Neural progenitor cell (in vitro differentiated cells): ENCODE measurements around the gene MED25. TPM values are rescaled to one million over a fixed set of nuclear protein-coding genes. Genes with fewer than 3 reads are reported as not detected.
A peak's percentile ranks its signal among the peaks of the same experiment; 100 is the strongest.

Source experiments
- DNase-seq: peaks from one replicate; pipeline ENCODE4 v3.0.0-alpha.2; 2016; ENCODE audit warnings: low spot score
- H2AFZ ChIP-seq: fragments of 200-600 bp; sonication (generic); replicated peaks from 2 replicates; pipeline ENCODE4 v1.6.1; 2016; ENCODE audit warnings: antibody characterized with exemption
- H3F3A ChIP-seq: fragments of 200-600 bp; sonication (generic); 2 replicates; pipeline ENCODE4 v1.6.1; 2016; ENCODE audit warnings: antibody characterized with exemption, low read depth
- H3K27ac ChIP-seq: fragments of 200-600 bp; sonication (generic); 2 replicates; pipeline ENCODE4 v1.5.1; 2016; ENCODE audit warnings: mild to moderate bottlenecking
- H3K27me3 ChIP-seq: fragments of 200-600 bp; sonication (generic); 2 replicates; pipeline ENCODE4 v1.6.1; 2016; ENCODE audit warnings: mild to moderate bottlenecking, moderate library complexity
- H3K36me3 ChIP-seq: fragments of 200-600 bp; sonication (generic); 2 replicates; pipeline ENCODE4 v1.5.1; 2016
- H3K4me1 ChIP-seq: fragments of 200-600 bp; sonication (generic); 2 replicates; pipeline ENCODE4 v1.6.1; 2016; ENCODE audit warnings: mixed run types
- H3K4me2 ChIP-seq: fragments of 200-600 bp; sonication (generic); 2 replicates; pipeline ENCODE4 v1.6.1; 2016
- H3K4me3 ChIP-seq: fragments of 200-600 bp; sonication (generic); 2 replicates; pipeline ENCODE4 v1.5.1; 2016
- H3K79me2 ChIP-seq: fragments of 200-600 bp; sonication (generic); 2 replicates; pipeline ENCODE4 v1.6.1; 2016; ENCODE audit warnings: low read depth
- H3K9ac ChIP-seq: fragments of 200-600 bp; sonication (generic); 2 replicates; pipeline ENCODE4 v1.6.1; 2016
- H3K9me3 ChIP-seq: fragments of 200-600 bp; sonication (generic); 2 replicates; pipeline ENCODE4 v1.5.1; 2016; ENCODE audit warnings: low read depth
- H4K20me1 ChIP-seq: fragments of 200-600 bp; sonication (generic); 2 replicates; pipeline ENCODE4 v1.6.1; 2016; ENCODE audit warnings: low read depth
- H3K27ac Mint-ChIP-seq: 3 replicates; pipeline ENCODE4 v1.8.0; 2021; ENCODE audit warnings: mixed read lengths
- H3K27me3 Mint-ChIP-seq: 2 replicates; pipeline ENCODE4 v1.8.0; 2022; ENCODE audit warnings: low read depth, mild to moderate bottlenecking, inconsistent platforms, moderate library complexity, mixed read lengths; ENCODE audit not compliant: insufficient read depth
- H3K36me3 Mint-ChIP-seq: 3 replicates; pipeline ENCODE4 v1.8.0; 2021; ENCODE audit warnings: mixed read lengths
- H3K4me1 Mint-ChIP-seq: 3 replicates; pipeline ENCODE4 v1.8.0; 2021; ENCODE audit warnings: mixed read lengths
- H3K4me3 Mint-ChIP-seq: 3 replicates; pipeline ENCODE4 v1.8.0; 2021; ENCODE audit warnings: mild to moderate bottlenecking, moderate library complexity, mixed read lengths
- H3K9me3 Mint-ChIP-seq: 3 replicates; pipeline ENCODE4 v1.8.0; 2020; ENCODE audit warnings: mixed read lengths
- CTCF ChIP-seq: fragments of 200-600 bp; sonication (generic); IDR thresholded peaks from 2 replicates; pipeline ENCODE4 v1.5.1; 2017; ENCODE audit warnings: antibody characterized with exemption, mild to moderate bottlenecking
- EZH2 ChIP-seq: fragments of 200-600 bp; sonication (generic); IDR thresholded peaks from 2 replicates; pipeline ENCODE4 v1.6.1; 2017; ENCODE audit warnings: antibody characterized with exemption, mild to moderate bottlenecking, moderate library complexity
- EZH2phosphoT487 ChIP-seq: fragments of 200-600 bp; sonication (generic); IDR thresholded peaks from 2 replicates; pipeline ENCODE4 v1.6.1; 2017; ENCODE audit warnings: antibody characterized with exemption
- total RNA-seq: library from RNA; depleted of rRNA; stranded (reverse); fragments of >200 nt; gene quantifications from 2 replicates; pipeline ENCODE4 v1.2.3, GENCODE V29; 2015; ENCODE audit warnings: low replicate concordance

Gene MED25
- total RNA-seq, 1 donor from 2014 or later: 44.9 TPM

GRCh38 chr19:49843265-49843664 is 25.2 kb downstream of the MED25 start:
- no peak for DNase-seq
- Histone ChIP-seq H3K27me3 (no peaks in the 10 kb centered on the region), H3K4me1 (no peaks in the 10 kb centered on the region), H3K9me3 (no peaks in the 10 kb centered on the region), H3K4me3 (no peak overlapping the region), H3K27ac (no peak overlapping the region), H4K20me1 (no peaks in the 10 kb centered on the region), H2AFZ (no peak overlapping the region), H3K4me2 (no peak overlapping the region), H3K9ac (no peak overlapping the region), H3K36me3 (no peaks in the 10 kb centered on the region), H3F3A (peaks cover 21% of the 10 kb centered on the region), H3K79me2 (peaks cover under 1% of the 10 kb centered on the region)
- TF ChIP-seq CTCF (no peak), EZH2 (no peak), EZH2phosphoT487 (no peak)
- Mint-ChIP-seq H3K27me3 (no peaks in the 10 kb centered on the region), H3K9me3 (peaks cover 1% of the 10 kb centered on the region), H3K27ac (no peak overlapping the region), H3K4me3 (no peak overlapping the region), H3K4me1 (peaks cover 2% of the 10 kb centered on the region), H3K36me3 (peaks cover 32% of the 10 kb centered on the region)

GRCh38 chr19:49844138-49845095 is 26.3 kb downstream of the MED25 start:
- Histone ChIP-seq H3K9ac (no peak overlapping the region), H3K27me3 (no peaks in the 10 kb centered on the region), H3K79me2 (peaks cover 12% of the 10 kb centered on the region), H3K36me3 (no peaks in the 10 kb centered on the region), H3K4me2 (no peak overlapping the region), H3F3A (peaks cover 21% of the 10 kb centered on the region), H3K27ac (no peak overlapping the region), H2AFZ (no peak overlapping the region), H3K4me3 (no peak overlapping the region), H3K4me1 (no peaks in the 10 kb centered on the region), H4K20me1 (no peaks in the 10 kb centered on the region), H3K9me3 (no peaks in the 10 kb centered on the region)
- Mint-ChIP-seq H3K27me3 (peaks cover 6% of the 10 kb centered on the region), H3K9me3 (peaks cover 9% of the 10 kb centered on the region), H3K4me3 (no peak overlapping the region), H3K4me1 (peaks cover 2% of the 10 kb centered on the region), H3K36me3 (peaks cover 31% of the 10 kb centered on the region), H3K27ac (no peak overlapping the region)
- TF ChIP-seq EZH2phosphoT487 (no peak), CTCF (no peak)
- DNase-seq: no peak

- DNase-seq: no peak
- no peaks in the 10 kb centered on the region for H4K20me1 ChIP-seq
- H3K4me2 ChIP-seq: no peak overlapping the region
- Mint-ChIP-seq H3K9me3 (peaks cover 15% of the 10 kb centered on the region), H3K27ac (no peak overlapping the region), H3K36me3 (peaks cover 31% of the 10 kb centered on the region), H3K27me3 (peaks cover 6% of the 10 kb centered on the region), H3K4me1 (peaks cover 5% of the 10 kb centered on the region), H3K4me3 (no peak overlapping the region)
- peaks cover 29% of the 10 kb centered on the region for H3F3A ChIP-seq
- H3K27ac ChIP-seq: peak overlapping the region; percentile 14
- no peaks in the 10 kb centered on the region for H3K4me1 ChIP-seq
- TF ChIP-seq EZH2phosphoT487 (no peak), CTCF (no peak), EZH2 (no peak)
- no peaks in the 10 kb centered on the region for H3K9me3 ChIP-seq
- no peak overlapping the region for H3K9ac ChIP-seq
- H3K4me3 ChIP-seq: no peak overlapping the region
- H3K27me3 ChIP-seq: no peaks in the 10 kb centered on the region
- peaks cover 21% of the 10 kb centered on the region for H3K79me2 ChIP-seq
- H2AFZ ChIP-seq: no peak overlapping the region
- H3K36me3 ChIP-seq: no peaks in the 10 kb centered on the region
Observed at GRCh38 chr19:49845414-49845813, 27.3 kb downstream of the MED25 start.
